Activated CD8-positive, alpha-beta T cell treated with anti-CD3 and anti-CD28 coated beads for 36 hours (primary cell): ENCODE data around the gene SHANK2. TPM values are rescaled to one million over a fixed set of nuclear protein-coding genes. Genes with fewer than 3 reads are reported as not detected.

Source experiments
- ATAC-seq: fragments of 200-7000 bp; cut with Tn5 transposase; one replicate; pipeline ENCODE4 v1.10.0; 2021; ENCODE audit warnings: mild to moderate bottlenecking, moderate library complexity
- CTCF ChIA-PET: fragments of 350-600 bp; sonication (Branson Sonifier 250); formaldehyde crosslinking; loops from one replicate; lab custom pipeline; 2021; ENCODE audit warnings: antibody characterized with exemption; lab: Charles Lee
- POLR2A ChIA-PET: fragments of 350-600 bp; sonication (Branson Sonifier 250); formaldehyde crosslinking; loops from one replicate; lab custom pipeline; 2021; ENCODE audit warnings: antibody characterized with exemption; lab: Charles Lee
- DNase-seq: peaks from one replicate; pipeline ENCODE4 v3.0.0-alpha.2; 2020
- H3K27ac Mint-ChIP-seq: one replicate; pipeline ENCODE4 v1.8.0; 2021; ENCODE audit warnings: mild to moderate bottlenecking, mixed read lengths
- H3K27me3 Mint-ChIP-seq: one replicate; pipeline ENCODE4 v1.8.0; 2021; ENCODE audit warnings: mixed read lengths
- H3K36me3 Mint-ChIP-seq: one replicate; pipeline ENCODE4 v1.8.0; 2021; ENCODE audit warnings: low read depth, mixed read lengths
- H3K4me1 Mint-ChIP-seq: one replicate; pipeline ENCODE4 v1.8.0; 2021; ENCODE audit warnings: low read depth, mixed read lengths
- H3K4me3 Mint-ChIP-seq: one replicate; pipeline ENCODE4 v1.8.0; 2021; ENCODE audit warnings: mild to moderate bottlenecking, moderate library complexity, mixed read lengths
- H3K9me3 Mint-ChIP-seq: one replicate; pipeline ENCODE4 v1.8.0; 2021; ENCODE audit warnings: mixed read lengths
- intact Hi-C: fragments of 100-400 bp; cut with micrococcal nuclease; formaldehyde crosslinking; loops from one replicate; pipeline ENCODE4 v1.10.0; 2022
- total RNA-seq, 2 experiments: library from RNA; stranded (reverse); gene quantifications; one replicate each; pipeline ENCODE4 v1.2.3, GENCODE V29; 2021
- TF ChIP-seq, protein P1 (sequence below): fragments of 200-600 bp; IDR thresholded peaks from one replicate; pipeline ENCODE4 v1.8.0; 2022; ENCODE audit warnings: antibody characterized with exemption, mild to moderate bottlenecking

SHANK2 gene
- total RNA-seq, 2 experiments from 2014 or later: not detected

DNA sequence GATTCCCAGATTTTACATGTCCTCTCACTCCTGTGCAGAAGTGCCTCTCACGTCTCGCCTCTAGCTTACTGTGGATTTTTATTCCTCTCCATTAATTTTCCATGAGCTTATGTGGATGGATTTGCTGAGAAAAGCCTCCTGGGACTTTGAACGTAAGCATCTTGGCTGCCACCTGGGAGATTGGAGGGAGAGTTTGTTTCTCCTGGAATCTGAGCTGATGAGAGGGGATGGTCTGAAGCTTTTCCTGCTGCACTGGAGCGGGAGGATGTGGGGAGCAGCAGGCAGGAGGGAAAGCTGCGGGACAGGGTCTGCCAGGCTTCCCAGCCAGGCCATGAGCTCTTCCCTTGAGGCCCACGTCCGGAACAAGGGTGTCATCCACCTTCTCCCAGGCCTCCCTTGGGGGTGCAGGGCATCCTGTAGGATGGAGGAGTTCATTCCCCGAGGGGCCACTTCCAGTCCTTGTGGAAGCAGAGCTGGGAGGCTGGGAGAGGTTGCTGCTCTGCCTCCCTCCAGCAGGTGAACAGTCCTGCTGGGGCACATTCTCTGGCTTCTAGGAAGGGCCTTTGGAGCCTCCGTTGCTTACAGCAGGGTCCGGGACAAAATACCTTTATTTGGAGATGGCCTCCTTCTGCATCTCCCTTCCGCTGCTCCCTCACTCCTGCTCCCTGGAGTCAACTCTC is 3.6 kb upstream of the SHANK2 start:
- Mint-ChIP-seq H3K27me3 (peaks cover 28% of the 10 kb centered on the region), H3K27ac (no peak overlapping the region), H3K9me3 (peaks cover 4% of the 10 kb centered on the region), H3K36me3 (no peaks in the 10 kb centered on the region), H3K4me3 (no peak overlapping the region), H3K4me1 (no peaks in the 10 kb centered on the region)
- no peak for DNase-seq
- POLR2A ChIA-PET: interaction anchor here (0.6 to 0.8 kb wide), 2 partner anchors 156 to 586 kb away, joined by 3 read pairs; no protein-coding TSS in a partner anchor
- intact Hi-C loops: no loop called here
- CTCF ChIA-PET: no interaction called here
- TF ChIP-seq, protein P1, sequence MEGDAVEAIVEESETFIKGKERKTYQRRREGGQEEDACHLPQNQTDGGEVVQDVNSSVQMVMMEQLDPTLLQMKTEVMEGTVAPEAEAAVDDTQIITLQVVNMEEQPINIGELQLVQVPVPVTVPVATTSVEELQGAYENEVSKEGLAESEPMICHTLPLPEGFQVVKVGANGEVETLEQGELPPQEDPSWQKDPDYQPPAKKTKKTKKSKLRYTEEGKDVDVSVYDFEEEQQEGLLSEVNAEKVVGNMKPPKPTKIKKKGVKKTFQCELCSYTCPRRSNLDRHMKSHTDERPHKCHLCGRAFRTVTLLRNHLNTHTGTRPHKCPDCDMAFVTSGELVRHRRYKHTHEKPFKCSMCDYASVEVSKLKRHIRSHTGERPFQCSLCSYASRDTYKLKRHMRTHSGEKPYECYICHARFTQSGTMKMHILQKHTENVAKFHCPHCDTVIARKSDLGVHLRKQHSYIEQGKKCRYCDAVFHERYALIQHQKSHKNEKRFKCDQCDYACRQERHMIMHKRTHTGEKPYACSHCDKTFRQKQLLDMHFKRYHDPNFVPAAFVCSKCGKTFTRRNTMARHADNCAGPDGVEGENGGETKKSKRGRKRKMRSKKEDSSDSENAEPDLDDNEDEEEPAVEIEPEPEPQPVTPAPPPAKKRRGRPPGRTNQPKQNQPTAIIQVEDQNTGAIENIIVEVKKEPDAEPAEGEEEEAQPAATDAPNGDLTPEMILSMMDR: no peak
- no peak for ATAC-seq

DNA sequence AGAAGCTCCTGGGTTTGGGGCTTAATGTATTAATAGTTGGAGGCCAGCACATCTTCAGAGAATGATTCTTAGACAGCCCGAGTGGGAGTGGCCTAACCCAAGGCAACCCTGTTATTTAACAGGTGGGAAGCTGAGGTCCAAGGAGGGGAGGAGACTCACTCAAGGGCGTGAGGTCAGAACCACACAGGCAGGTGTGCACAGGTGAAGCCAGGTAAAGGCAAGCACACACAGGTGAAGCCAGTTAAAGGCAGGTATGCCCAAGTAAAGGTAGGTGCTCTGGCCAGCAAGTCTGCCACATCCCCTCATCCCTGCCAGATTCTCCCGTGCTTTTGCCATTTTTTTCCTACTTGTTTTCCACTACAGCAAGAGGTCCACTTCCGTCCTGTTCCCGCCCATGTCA is 2.9 kb upstream of the SHANK2 start:
- ChIA-PET POLR2A (interaction anchor here (0.6 to 0.8 kb wide), 2 partner anchors 157 to 586 kb away, joined by 3 read pairs; no protein-coding TSS in a partner anchor), CTCF (no interaction called here)
- intact Hi-C loops: no loop called here
- Mint-ChIP-seq H3K9me3 (peaks cover 4% of the 10 kb centered on the region), H3K36me3 (no peaks in the 10 kb centered on the region), H3K4me3 (no peak overlapping the region), H3K4me1 (no peaks in the 10 kb centered on the region), H3K27me3 (peaks cover 34% of the 10 kb centered on the region), H3K27ac (no peak overlapping the region)
- TF ChIP-seq, protein P1: no peak
- ATAC-seq (no peak), DNase-seq (no peak)

DNA sequence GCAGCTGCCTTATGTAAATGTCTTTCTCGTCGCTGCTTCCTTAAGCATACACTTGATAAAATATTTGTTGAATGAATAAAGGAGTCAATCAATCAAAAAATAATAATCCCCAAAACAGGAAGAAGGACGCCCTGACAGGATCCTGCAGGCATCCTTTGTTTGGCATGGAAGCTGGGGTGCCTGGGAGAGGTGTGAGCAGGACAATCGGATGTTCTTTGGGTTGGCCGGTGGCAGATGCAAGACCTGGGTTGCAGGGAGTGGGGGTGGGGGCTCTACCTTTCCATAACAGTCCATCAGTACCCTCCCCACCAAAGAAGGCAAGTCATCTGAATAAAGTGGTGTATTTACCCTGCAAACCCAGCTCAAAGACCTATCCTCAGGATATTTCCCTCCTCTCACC is 1.4 kb upstream of the SHANK2 start:
- H3K36me3 Mint-ChIP-seq: no peaks in the 10 kb centered on the region
- intact Hi-C loops: no loop called here
- ChIA-PET POLR2A (interaction anchor here (0.6 kb wide), 1 partner anchor 24 kb away, joined by 3 read pairs; no protein-coding TSS in a partner anchor), CTCF (no interaction called here)
- peaks cover 4% of the 10 kb centered on the region for H3K9me3 Mint-ChIP-seq
- DNase-seq (no peak), ATAC-seq (no peak)
- H3K27ac Mint-ChIP-seq: no peak overlapping the region
- H3K4me3 Mint-ChIP-seq: no peak overlapping the region
- peaks cover 40% of the 10 kb centered on the region for H3K27me3 Mint-ChIP-seq
- TF ChIP-seq, protein P1: no peak
- no peaks in the 10 kb centered on the region for H3K4me1 Mint-ChIP-seq

DNA sequence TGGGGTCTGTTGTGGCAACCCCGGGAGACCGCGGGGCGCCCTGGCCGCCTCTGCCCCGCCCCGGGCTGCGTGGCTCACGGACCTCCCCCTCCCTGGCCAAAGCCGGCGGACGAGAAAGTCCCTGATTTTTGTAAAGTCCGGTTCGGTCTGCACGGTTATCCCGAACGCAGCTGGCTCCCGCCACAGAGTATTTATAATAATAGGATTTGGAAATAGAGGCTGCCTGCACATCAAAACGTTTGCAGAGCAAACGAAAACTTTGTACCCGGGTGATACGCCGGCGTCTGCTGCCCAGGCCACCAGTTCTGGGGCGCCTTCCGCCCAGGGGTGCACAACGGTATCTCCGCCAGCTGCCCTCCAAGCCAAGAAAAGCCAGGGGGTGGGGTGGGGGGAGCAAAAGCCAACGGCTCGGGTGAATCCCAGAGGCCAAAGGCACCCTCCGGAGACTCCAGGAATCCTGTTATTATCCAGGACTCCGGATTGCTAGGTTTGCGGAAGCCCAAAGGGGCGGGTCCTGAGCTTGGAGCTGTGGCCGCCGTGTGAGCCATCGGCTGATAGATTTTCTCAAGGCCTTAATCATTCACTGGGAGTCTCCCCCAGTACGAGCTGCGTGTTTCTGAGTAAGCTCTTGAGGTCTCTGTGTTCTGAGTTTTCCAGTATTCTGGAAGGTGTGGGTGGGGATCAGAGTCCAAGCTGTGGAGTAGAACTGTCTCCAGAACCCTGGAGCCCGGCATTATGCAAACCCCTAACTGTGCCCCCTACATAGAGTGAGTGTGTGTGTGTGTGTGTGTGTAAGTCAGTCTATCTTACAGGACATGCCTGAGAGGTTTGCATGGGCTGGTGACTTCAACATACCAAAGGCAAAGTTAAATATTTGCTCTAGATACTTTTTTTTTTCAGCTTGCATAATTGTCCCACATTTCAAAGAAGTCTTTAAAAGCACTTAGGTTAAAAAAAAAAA is 673 bp upstream of the SHANK2 start:
- TF ChIP-seq, protein P1: no peak
- intact Hi-C loops: no loop called here
- H3K27me3 Mint-ChIP-seq: peaks cover 44% of the 10 kb centered on the region
- DNase-seq (no peak), ATAC-seq (no peak)
- H3K4me3 Mint-ChIP-seq: no peak overlapping the region
- CTCF ChIA-PET: no interaction called here
- H3K27ac Mint-ChIP-seq: no peak overlapping the region
- no peaks in the 10 kb centered on the region for H3K36me3 Mint-ChIP-seq
- H3K4me1 Mint-ChIP-seq: no peaks in the 10 kb centered on the region
- POLR2A ChIA-PET: interaction anchor here (0.6 kb wide), 1 partner anchor 23 kb away, joined by 3 read pairs; no protein-coding TSS in a partner anchor
- no peaks in the 10 kb centered on the region for H3K9me3 Mint-ChIP-seq
